GM18511 (cell line): ENCODE measurements around the gene UBFD1.
"Not testable (repeated sequence)": the region's sequence is repeated elsewhere in the genome, so short reads cannot be mapped to it uniquely, and the experiment has no call there.

Experiments used
- ATAC-seq: cut with Tn5 transposase; IDR thresholded peaks from one replicate; pipeline ENCODE4 v1.9.1; 2021; ENCODE audit warnings: mild to moderate bottlenecking, moderate library complexity; ENCODE audit not compliant: unreplicated experiment

Gene UBFD1

DNA sequence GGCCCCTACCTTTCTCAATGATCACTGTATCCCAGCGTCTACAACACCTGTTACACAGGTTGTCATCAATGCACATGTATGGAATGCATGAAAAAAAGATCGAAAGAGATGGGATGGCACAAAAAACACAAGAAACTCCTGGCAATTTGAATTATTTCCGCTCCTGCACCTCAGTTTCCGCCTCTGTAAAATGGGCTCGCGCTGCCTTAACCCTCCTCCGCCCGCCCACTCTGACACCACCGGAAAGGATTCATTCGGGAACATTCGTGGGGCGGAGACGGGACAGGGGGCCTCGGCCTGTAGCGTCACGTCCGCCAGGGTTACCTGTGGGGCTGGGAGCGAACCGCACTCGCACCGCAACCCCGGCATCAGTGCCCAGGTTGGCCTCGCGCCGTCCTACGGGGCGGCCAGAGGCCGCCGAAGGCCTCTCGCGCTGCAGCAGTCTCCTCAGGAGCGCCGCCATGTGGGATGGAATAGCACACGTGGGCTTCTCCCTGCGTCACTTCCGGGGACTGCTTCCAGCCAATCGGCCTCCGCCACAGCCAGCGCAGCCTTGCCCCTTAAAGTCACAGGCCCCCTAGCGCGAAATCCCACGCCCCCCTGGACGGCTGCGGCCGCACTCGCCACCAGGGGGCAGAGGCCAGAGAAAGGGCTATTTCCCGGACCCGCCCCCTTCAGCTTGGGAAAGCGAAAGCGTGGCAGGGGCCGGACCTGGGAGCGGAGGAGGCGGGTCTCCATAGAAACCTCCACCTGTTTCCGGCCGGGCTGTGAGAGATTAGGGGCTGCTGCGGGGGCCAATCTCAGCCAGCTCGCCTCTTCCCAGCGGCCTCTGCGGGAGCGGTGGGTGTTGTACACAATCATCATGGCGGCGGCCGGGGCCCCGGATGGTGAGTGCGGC is at the start of gene UBFD1, which contains the start of gene EARS2:
UBFD1 (plus strand) TSS at position 847 of the 898 bp plus-strand sequence; CDS start at position 863, 16 bp downstream.
EARS2 (minus strand) TSS at position 470 of the 898 bp plus-strand sequence; CDS start at position 463, 7 bp downstream.
- ATAC-seq, result peak; percentile 94

DNA sequence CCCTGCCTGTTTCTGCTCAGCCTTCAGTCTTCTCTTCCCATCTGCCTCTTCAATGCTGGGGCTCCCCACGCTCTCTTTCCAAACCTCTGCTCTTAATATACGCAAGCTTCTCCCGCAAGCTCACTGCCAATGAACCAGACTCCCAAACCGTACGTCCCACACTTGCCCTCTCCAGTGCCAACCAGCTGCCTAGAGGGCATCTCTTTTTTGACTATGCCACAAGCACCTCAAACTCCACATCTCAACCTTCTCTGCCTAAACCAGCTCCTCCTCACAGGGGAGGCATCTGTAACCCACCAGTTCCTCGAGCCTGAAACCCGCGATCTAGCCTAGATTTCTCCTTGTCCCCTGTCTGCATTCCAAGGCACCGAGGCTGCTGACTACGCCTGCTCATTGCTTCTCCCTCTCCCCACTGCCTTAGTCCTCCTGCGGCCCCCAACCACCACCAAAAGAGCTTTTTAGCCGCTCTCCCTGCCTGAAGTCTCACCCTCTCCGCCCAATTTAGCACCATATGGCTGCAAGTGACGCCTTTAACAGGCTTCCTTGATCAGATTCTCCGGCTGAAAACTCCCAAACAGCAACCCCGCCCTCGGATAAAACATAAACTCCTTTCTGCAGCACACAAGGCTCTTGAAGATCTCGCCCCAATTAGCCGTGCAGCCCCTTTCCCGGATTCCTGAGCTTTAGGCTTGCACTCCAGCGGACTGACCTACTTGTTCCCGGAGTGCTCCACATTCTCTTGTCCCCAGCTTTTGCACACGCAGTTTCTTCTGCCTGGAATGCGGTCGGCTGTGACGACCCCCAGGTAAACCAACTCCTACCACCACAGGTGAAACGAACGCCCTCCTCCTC is 48.7 kb upstream of the UBFD1 start:
- ATAC-seq, result no peak

GRCh38 chr16:23509441-23509754 is 48.1 kb upstream of the UBFD1 start:
- no peak for ATAC-seq

DNA sequence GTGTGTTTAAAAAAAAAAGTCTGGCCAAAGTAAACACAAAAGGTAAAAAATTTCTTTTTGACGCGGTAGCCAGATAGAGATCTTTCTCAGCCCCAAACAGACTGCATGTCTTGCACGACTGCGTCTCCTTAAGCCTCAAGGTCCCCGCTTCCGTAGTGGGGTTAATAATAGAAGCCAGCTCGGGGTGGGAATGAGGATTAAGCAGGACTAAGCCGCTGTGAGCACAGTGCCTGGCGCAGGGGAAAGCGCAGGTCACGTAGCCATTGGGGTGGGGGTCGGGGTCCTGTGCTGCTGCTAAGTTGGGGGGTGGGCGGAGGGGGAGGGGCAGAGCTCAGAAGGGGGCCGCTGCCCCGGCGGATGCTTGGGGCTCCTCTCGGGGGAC is 47.8 kb upstream of the UBFD1 start:
- ATAC-seq, result peak; percentile 17

GRCh38 chr16:23510164-23510914 is 47.2 kb upstream of the UBFD1 start, which contains the start of gene GGA2:
Gene GGA2, minus strand, starts transcription at chr16:23510494. Its CDS starts 83 bp downstream, at chr16:23510411.
- peak; percentile 77 for ATAC-seq

- not testable (repeated sequence) for ATAC-seq
Observed at GRCh38 chr16:23510915-23511270, 46.6 kb upstream of the UBFD1 start.

- ATAC-seq, result no peak
Observed at GRCh38 chr16:23511731-23512130, 45.8 kb upstream of the UBFD1 start.

GRCh38 chr16:23512168-23512695 is 45.3 kb upstream of the UBFD1 start:
- ATAC-seq, result no peak

DNA sequence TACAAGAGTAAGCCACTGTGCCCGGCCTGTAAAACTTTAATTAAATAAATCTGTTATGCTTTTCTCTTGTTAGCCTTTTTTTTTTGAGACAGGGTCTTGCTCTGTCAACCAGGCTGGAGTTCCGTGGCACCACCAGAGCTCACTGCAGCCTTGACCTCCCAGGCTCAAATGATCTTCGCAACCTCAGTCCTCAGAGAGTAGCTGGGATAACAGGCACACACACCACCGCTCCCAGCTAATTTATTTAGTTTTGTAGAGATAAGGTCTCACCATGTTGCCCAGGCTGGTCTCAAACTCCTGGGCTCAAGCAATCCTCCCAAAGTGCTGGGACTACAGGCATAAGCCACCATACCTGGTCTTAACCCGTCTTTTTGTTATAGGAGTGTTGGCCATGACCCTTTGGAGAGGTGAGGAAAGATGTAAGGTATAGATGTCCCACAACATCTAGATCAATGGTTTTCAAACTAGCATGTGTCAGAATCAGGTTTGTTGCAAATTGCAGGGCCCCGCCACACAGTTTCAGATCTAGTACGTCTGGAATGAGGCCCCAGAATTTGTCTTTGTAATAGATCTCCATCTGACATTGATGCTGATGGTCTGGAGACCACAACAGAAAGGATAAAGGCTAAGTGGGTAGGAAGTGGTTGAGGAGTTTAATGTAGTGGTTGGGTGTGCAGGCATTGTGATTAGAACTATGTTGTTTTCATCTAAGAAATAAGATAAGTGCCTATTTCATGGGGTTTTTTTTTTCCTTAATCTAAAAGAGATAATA is 43.0 kb upstream of the UBFD1 start:
- no peak for ATAC-seq

- ATAC-seq, result no peak
Observed at GRCh38 chr16:23515881-23516280, 41.6 kb upstream of the UBFD1 start.

DNA sequence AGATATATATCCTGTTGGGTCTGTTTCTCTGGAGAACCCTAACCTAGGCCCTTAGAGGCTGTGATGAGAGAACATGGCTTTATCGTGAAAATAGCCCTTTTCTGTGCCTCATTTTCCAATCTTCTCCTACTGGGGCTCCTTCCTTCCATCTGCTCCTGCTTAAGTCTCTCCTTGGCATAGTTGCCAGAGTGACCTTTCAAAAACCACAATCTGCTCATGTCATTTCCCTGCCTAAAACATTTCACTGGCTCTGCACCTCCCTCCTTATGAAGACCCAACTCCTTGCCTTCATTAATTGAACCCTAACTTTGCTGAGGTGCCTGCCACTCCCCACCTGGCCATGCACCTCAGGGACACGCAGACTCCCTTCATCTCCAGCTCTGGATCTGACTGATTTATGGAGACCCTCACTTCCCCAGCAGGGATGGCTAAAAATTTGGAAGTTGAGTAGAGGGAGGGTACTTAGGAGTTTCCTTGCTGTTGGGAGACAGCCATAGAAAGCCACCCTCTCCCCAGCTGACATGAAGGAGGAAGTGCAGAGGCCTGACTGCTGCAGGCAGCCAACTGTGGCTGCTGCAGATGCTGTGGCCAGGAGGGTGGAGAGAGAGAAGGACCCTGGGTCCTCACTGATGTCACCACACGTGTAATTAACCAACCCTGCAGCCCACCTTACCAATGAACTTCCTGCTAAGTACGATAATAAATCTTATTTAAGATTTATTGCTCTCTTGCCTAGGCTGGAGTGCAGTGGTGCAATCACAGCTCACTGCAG is 41.0 kb upstream of the UBFD1 start:
- ATAC-seq, result no peak

DNA sequence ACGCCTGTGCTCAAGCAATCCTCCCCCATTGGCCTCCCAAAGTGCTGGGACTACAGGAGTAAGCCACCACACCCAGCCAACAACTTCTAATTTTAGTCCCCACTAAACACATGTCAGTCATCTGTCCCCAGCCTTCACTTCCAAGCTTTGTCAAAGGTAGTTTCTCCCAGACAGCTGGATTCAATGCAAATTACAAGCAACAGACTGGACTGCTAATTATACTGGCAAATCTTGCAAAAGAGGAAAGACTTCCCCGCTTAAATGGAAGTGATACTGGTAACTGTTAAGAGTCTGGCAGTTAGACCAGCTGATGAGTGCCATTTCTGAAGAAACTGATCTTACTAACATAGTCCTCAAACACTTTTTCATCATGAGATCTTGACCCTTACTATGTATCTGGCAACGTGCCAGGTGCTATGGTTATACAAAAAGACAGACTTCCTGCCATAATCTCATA is 39.1 kb upstream of the UBFD1 start:
- no peak for ATAC-seq

- no peak for ATAC-seq
Observed at GRCh38 chr16:23519282-23519681, 38.2 kb upstream of the UBFD1 start.

GRCh38 chr16:23520500-23520899 is 37.0 kb upstream of the UBFD1 start:
- no peak for ATAC-seq

DNA sequence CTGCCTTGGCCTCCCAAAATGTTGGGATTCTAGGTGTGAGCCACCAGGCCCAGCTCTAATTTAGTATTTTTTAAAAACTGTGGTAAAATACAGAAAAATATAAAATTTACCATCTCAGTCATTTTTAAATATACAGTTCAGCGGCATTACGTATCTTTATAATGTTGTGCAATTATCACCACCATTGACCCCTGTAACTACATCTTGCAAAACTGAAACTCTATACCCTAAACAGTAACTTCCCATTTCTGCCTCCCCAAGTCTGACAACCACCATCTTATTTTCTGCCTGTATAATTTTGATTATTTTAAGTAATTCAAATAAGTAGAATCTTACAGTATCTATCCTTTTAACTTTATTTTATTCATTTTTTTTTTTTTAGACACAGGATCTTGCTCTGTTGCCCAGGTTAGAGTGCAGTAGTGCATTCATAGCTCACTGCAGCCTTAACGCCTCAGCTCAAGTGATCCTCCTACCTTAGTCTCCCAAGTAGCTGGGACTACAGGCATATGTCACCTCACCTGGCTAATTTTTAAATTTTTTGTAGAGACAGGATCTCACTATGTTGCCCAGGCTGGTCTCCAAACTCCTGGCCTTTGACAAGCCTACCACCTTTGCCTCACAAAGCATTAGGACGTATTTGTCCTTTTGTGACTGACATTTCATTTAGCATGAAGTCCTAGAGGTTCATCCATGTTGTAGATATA is 36.3 kb upstream of the UBFD1 start:
- ATAC-seq, result no peak

DNA sequence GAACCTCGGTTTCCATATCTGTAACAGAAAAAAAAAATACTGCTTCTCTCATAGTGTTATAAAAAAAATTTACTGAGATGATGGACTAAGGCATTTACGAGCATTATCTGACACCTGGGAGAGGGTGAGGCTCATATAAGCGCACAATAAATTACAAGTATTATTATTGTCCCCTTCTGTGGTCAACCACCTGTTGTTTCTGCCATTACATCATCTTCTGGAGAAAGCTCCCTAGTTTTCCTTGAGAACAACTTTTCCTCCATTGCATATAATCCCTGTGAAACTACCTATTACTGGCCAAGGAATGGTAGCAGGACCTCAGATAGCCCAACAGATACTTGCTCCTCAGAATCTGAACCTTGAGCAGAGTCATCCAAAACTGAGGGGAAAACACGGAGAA is 35.6 kb upstream of the UBFD1 start:
- no peak for ATAC-seq

- ATAC-seq, result no peak
Observed at GRCh38 chr16:23523321-23523720, 34.2 kb upstream of the UBFD1 start.

DNA sequence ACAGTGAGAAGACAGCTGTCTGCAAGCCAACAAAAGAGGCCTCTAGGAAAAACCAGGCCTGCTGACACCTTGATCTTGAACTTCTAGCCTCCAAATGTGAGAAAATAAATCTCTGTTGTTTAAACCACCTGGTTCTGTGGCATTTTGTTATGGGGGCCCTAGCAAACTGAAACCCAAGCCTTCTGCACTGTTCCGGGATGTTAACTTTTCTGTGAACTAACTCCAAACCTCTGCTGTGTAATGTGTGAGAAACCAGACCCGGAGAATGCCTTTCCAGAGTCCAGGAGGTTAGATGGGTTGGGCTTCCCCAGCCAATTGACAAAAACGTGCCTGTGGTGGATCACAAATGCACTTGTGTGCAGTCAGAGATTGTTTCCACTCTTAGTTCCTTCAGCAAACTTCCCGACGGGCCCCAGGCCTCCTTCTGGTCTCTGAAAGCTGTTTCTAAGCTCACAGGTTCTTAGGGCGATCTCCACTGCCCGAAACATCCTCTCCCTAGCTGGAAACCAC is 33.6 kb upstream of the UBFD1 start:
- no peak for ATAC-seq
